Keratinocyte (primary cell): ENCODE results near the gene KCNB1. TPM values are rescaled to one million over a fixed set of nuclear protein-coding genes. Genes with fewer than 3 reads are reported as not detected.
"Not testable (repeated sequence)": the region's sequence is repeated elsewhere in the genome, so short reads cannot be mapped to it uniquely, and the experiment has no call there.

Source experiments
- DNase-seq: peaks from one replicate; pipeline ENCODE4 v3.0.0-alpha.2; 2011; ENCODE audit warnings: low read depth, missing footprints, low spot score
- FAIRE-seq: peaks from 2 replicates; lab custom pipeline; 2011; peaks lifted over from hg19 to GRCh38; lab: Jason Lieb, UNC
- H2AFZ ChIP-seq: 2 replicates; pipeline ENCODE4 v1.6.0; 2012; ENCODE audit warnings: low read length, control low read depth, inconsistent platforms; ENCODE audit not compliant: control insufficient read depth
- H3K27ac ChIP-seq: 2 replicates; pipeline ENCODE4 v1.5.1; 2011; ENCODE audit warnings: low read length; ENCODE audit not compliant: control insufficient read depth, insufficient read depth
- H3K27me3 ChIP-seq: 3 replicates; pipeline ENCODE4 v1.6.0; 2011; ENCODE audit warnings: low read length; ENCODE audit not compliant: control insufficient read depth, insufficient read depth; ENCODE audit errors: extremely low read depth
- H3K36me3 ChIP-seq, 2 experiments: 2 replicates in 1 of 2; 3 replicates in 1 of 2; pipeline ENCODE4 v1.5.1; 2011; ENCODE audit warnings: low read length in 2 of 2, mild to moderate bottlenecking in 1 of 2; ENCODE audit not compliant: control insufficient read depth in 2 of 2, insufficient read depth in 2 of 2; ENCODE audit errors: extremely low read depth in 1 of 2
- H3K4me1 ChIP-seq: 3 replicates; pipeline ENCODE4 v1.5.1; 2011; ENCODE audit warnings: low read length; ENCODE audit not compliant: control insufficient read depth, insufficient read depth; ENCODE audit errors: extremely low read depth
- H3K4me2 ChIP-seq: 3 replicates; pipeline ENCODE4 v1.6.0; 2011; ENCODE audit warnings: low read depth, low read length; ENCODE audit not compliant: control insufficient read depth, insufficient read depth; ENCODE audit errors: extremely low read depth
- H3K4me3 ChIP-seq, 3 experiments: fragments of 200-600 bp in 1 of 3; sonication (generic) in 1 of 3; 2 replicates in 2 of 3; 3 replicates in 1 of 3; pipeline ENCODE4 v1.5.1; 2011 to 2016; ENCODE audit warnings: low read length in 3 of 3, mild to moderate bottlenecking in 3 of 3, control low read depth in 2 of 3, inconsistent platforms in 1 of 3, low read depth in 1 of 3, mixed read lengths in 1 of 3, mixed run types in 1 of 3, moderate library complexity in 1 of 3; ENCODE audit not compliant: control insufficient read depth in 2 of 3, insufficient read depth in 2 of 3; ENCODE audit errors: extremely low read depth in 1 of 3
- H3K79me2 ChIP-seq: 2 replicates; pipeline ENCODE4 v1.6.0; 2012; ENCODE audit warnings: low read length; ENCODE audit not compliant: control insufficient read depth, insufficient read depth
- H3K9ac ChIP-seq: 3 replicates; pipeline ENCODE4 v1.6.0; 2011; ENCODE audit warnings: low read length; ENCODE audit not compliant: control insufficient read depth, insufficient read depth; ENCODE audit errors: extremely low read depth
- H3K9me1 ChIP-seq: 3 replicates; pipeline ENCODE4 v1.6.0; 2011; ENCODE audit warnings: low read length; ENCODE audit not compliant: control insufficient read depth, insufficient read depth; ENCODE audit errors: extremely low read depth
- H3K9me3 ChIP-seq: 2 replicates; pipeline ENCODE4 v1.5.1; 2012; ENCODE audit warnings: low read depth, low read length; ENCODE audit not compliant: control insufficient read depth
- H4K20me1 ChIP-seq: 3 replicates; pipeline ENCODE4 v1.6.0; 2011; ENCODE audit warnings: low read length; ENCODE audit not compliant: control insufficient read depth, insufficient read depth; ENCODE audit errors: extremely low read depth
- EZH2 ChIP-seq: IDR thresholded peaks from one replicate; pipeline ENCODE4 v1.6.1; 2012; ENCODE audit warnings: inconsistent platforms, mild to moderate bottlenecking, low read length, moderate library complexity
- dilution Hi-C: fragments of 300-500 bp; cut with MboI; formaldehyde crosslinking; loops from one replicate; pipeline ENCODE4 v1.7.0; 2020; ENCODE audit warnings: low sequenced_read_pairs; ENCODE audit not compliant: extremely low pct_ligation_motif_present
- polyA plus RNA-seq, 5 experiments: library from polyadenylated mRNA; depleted of rRNA in 3 of 5; stranded (reverse) in 3 of 5; stranded (forward) in 1 of 5; unstranded in 1 of 5; fragments of >200 nt; gene quantifications; 1 replicate in 1 of 5; 2 replicates in 3 of 5; 3 replicates in 1 of 5; pipeline versions ENCODE4 v1.2.1 to v1.2.3, GENCODE V29; 2011 to 2012; ENCODE audit warnings: missing spikeins in 2 of 5, low read depth in 1 of 5, low replicate concordance in 1 of 5
- TF ChIP-seq, protein P1 (sequence below), 3 experiments: IDR thresholded peaks in 1 of 3; conservative IDR thresholded peaks in 1 of 3; optimal IDR thresholded peaks in 1 of 3; 2 replicates in 2 of 3; 3 replicates in 1 of 3; pipeline versions ENCODE3 to v1.5.1; 2011; ENCODE audit warnings: low read length in 3 of 3, mild to moderate bottlenecking in 3 of 3, moderate library complexity in 2 of 3, control low read depth in 1 of 3, inconsistent platforms in 1 of 3; ENCODE audit not compliant: insufficient read depth in 2 of 3; ENCODE audit errors: extremely low read depth in 1 of 3

Gene KCNB1
- polyA plus RNA-seq, 1 donor (not counting 4 experiments of a cell fraction or from before 2014, with no cell fraction given): not detected

DNA sequence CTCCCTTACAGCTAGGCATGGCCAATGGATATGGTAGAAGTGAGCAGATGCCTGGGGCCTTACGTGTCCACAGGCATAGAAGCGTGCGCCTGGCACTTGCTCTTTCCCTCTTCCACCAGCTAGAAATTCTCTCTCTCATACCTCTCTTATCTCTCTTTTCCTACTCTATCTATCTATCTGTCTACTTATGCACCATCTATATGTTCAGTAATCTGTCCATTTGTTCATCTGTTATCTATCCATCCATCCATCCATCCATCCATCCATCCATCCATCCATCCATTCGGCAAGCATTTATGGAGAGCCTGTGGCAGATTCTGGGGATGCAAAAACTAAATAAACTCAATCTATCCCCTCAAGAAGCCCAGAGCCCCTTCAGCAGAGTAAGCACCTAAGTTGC lies 70.2 kb downstream of the KCNB1 start:
- FAIRE-seq (no peak), DNase-seq (no peak)
- H3K4me3 ChIP-seq: no peak overlapping the region
- H4K20me1 ChIP-seq: no peaks in the 10 kb centered on the region
- H3K9me3 ChIP-seq: no peaks in the 10 kb centered on the region
- H3K4me1 ChIP-seq: no peaks in the 10 kb centered on the region
- no peak for TF ChIP-seq EZH2
- TF ChIP-seq, protein P1, sequence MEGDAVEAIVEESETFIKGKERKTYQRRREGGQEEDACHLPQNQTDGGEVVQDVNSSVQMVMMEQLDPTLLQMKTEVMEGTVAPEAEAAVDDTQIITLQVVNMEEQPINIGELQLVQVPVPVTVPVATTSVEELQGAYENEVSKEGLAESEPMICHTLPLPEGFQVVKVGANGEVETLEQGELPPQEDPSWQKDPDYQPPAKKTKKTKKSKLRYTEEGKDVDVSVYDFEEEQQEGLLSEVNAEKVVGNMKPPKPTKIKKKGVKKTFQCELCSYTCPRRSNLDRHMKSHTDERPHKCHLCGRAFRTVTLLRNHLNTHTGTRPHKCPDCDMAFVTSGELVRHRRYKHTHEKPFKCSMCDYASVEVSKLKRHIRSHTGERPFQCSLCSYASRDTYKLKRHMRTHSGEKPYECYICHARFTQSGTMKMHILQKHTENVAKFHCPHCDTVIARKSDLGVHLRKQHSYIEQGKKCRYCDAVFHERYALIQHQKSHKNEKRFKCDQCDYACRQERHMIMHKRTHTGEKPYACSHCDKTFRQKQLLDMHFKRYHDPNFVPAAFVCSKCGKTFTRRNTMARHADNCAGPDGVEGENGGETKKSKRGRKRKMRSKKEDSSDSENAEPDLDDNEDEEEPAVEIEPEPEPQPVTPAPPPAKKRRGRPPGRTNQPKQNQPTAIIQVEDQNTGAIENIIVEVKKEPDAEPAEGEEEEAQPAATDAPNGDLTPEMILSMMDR (optimal IDR thresholded peaks at IDR 0.05 in 1 of 3, IDR thresholded peaks at IDR 0.05 in 1 of 3, conservative IDR thresholded peaks at IDR 0.05 in 1 of 3; ENCODE audit: extremely low read depth in 1 of 3, insufficient read depth in 2 of 3, low read length in 3 of 3): no peak
- dilution Hi-C loops: no loop called here
- H3K27me3 ChIP-seq: peaks cover 21% of the 10 kb centered on the region
- H3K36me3 ChIP-seq: no peaks in the 10 kb centered on the region
- no peak overlapping the region for H3K27ac ChIP-seq
- no peaks in the 10 kb centered on the region for H3K9me1 ChIP-seq
- H3K79me2 ChIP-seq: no peaks in the 10 kb centered on the region
- no peak overlapping the region for H3K4me2 ChIP-seq
- no peak overlapping the region for H3K9ac ChIP-seq
- H2AFZ ChIP-seq: no peak overlapping the region

DNA sequence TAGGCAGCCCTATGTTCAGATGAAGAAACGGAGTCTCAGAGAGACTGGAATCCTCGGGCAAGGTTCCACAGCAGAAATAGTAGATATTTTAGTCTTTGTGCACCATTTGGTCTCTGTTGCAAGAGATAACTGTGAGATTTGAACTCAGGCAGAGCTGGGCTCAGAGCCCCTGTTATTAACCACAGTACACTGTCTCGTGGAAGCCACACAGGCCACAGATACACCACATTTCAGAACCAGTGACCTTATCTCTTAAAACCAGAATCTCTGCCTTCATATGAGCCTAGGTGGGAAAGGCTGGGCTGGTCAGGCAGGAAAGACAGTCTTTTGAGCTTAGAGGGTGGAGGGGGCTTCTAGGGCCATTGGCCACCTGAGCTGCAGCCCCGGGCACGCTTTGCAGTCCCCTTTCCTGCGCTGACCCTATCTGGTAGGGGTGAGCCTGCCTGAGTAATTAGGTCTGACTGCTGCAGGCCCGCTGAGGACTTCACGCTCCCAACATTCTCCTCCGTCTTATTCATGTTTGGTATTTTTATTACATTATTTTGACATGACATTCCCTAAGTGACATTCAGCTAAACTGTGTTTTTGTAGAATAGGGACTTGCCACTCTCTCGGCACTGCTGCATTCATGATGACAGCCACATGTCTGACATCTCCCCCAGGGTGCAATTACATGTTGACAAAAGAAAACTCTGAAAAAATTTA lies 71.1 kb downstream of the KCNB1 start:
- Histone ChIP-seq H3K4me1 (no peaks in the 10 kb centered on the region), H3K4me2 (no peak overlapping the region), H3K9me3 (no peaks in the 10 kb centered on the region), H3K4me3 (no peak overlapping the region), H3K27ac (no peak overlapping the region), H3K9me1 (no peaks in the 10 kb centered on the region), H3K36me3 (no peaks in the 10 kb centered on the region), H3K9ac (no peak overlapping the region), H2AFZ (no peak overlapping the region), H3K79me2 (no peaks in the 10 kb centered on the region), H3K27me3 (peaks cover 21% of the 10 kb centered on the region), H4K20me1 (no peaks in the 10 kb centered on the region)
- FAIRE-seq (no peak), DNase-seq (no peak)
- no peak for TF ChIP-seq EZH2
- TF ChIP-seq, protein P1 (optimal IDR thresholded peaks at IDR 0.05 in 1 of 3, IDR thresholded peaks at IDR 0.05 in 1 of 3, conservative IDR thresholded peaks at IDR 0.05 in 1 of 3; ENCODE audit: extremely low read depth in 1 of 3, insufficient read depth in 2 of 3, low read length in 3 of 3): no peak
- dilution Hi-C loops: no loop called here

DNA sequence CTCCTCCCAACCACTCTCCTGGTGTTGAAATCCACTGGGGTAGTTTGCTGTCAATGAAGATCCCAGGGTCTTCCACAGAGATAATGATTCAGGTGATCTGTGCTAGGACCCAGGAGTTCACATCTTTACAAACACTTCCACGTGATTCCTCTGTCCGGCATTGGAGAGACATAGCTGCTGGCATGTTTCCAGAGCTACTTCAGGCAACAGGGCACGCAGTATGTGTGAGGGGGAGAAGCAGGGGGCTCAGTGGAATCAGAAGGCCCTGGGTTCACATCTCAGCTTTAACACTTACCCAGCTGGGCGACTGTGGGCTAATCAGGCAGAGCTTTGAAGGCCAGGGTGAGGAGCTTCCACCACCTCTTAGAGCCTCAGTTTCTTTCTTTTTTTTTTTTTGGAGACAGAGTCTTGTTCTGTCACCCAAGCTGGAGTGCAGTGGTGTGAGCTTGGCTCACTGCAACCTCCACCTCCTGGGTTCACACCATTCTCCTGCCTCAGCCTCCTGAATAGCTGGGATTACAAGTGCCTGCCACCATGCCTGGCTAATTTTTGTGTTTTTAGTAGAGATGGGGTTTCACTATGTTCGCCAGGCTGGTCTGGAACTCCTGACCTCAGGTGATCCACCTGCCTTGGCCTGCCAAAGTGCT lies 72.4 kb downstream of the KCNB1 start:
- H4K20me1 ChIP-seq, H3K4me1 ChIP-seq, H3K9me3 ChIP-seq, H3K27ac ChIP-seq, FAIRE-seq, H3K9ac ChIP-seq, H3K4me2 ChIP-seq, dilution Hi-C loops, H3K36me3 ChIP-seq, H3K9me1 ChIP-seq, H3K4me3 ChIP-seq, H2AFZ ChIP-seq, H3K79me2 ChIP-seq, DNase-seq: not testable (repeated sequence)
- peaks cover 21% of the 10 kb centered on the region for H3K27me3 ChIP-seq
